GM12878 (cell line): ENCODE measurements around the gene DUSP22. TPM values are rescaled to one million over a fixed set of nuclear protein-coding genes. Genes with fewer than 3 reads are reported as not detected.

ENCODE experiments used
- ATF2 ChIP-seq: IDR thresholded peaks from 2 replicates; pipeline ENCODE4 v1.6.1; 2012; ENCODE audit warnings: low read length, inconsistent platforms
- CHD2 ChIP-seq: IDR thresholded peaks from 2 replicates; pipeline ENCODE4 v1.6.1; 2011; ENCODE audit warnings: low read depth, low read length, improper control_type of control experiment, borderline replicate concordance
- CREM ChIP-seq: IDR thresholded peaks from 2 replicates; pipeline ENCODE4 v1.6.1; 2014; ENCODE audit warnings: antibody characterized with exemption, low read depth
- DPF2 ChIP-seq: fragments of 450-650 bp; IDR thresholded peaks from 2 replicates; pipeline ENCODE4 v1.6.1; 2017; ENCODE audit warnings: mild to moderate bottlenecking
- E2F4 ChIP-seq: IDR thresholded peaks from 2 replicates; pipeline ENCODE4 v1.6.1; 2012; ENCODE audit warnings: low read depth, low read length, improper control_type of control experiment
- ETV6 ChIP-seq, 2 experiments: fragments of 450-650 bp in 1 of 2; IDR thresholded peaks in 1 of 2; conservative IDR thresholded peaks in 1 of 2; 2 replicates each; pipeline ENCODE4 v1.6.1; 2014; ENCODE audit warnings: antibody characterized with exemption in 1 of 2, borderline replicate concordance in 1 of 2, low read depth in 1 of 2, mild to moderate bottlenecking in 1 of 2, moderate library complexity in 1 of 2
- FOS ChIP-seq: IDR thresholded peaks from 3 replicates; pipeline ENCODE4 v1.6.1; 2011; ENCODE audit warnings: borderline replicate concordance; ENCODE audit not compliant: insufficient read length; ENCODE audit errors: extremely low read depth
- RFX5 ChIP-seq: IDR thresholded peaks from 2 replicates; pipeline ENCODE4 v1.6.1; 2011; ENCODE audit warnings: low read depth, low read length, improper control_type of control experiment
- SKIL ChIP-seq: fragments of 450-650 bp; IDR thresholded peaks from 2 replicates; pipeline ENCODE4 v1.6.1; 2017; ENCODE audit warnings: mild to moderate bottlenecking, low read depth, inconsistent platforms; ENCODE audit not compliant: poor library complexity, severe bottlenecking
- TBL1XR1 ChIP-seq: IDR thresholded peaks from 2 replicates; pipeline ENCODE4 v1.6.1; 2012; ENCODE audit warnings: low read depth, low read length, improper control_type of control experiment
- ZNF592 ChIP-seq: fragments of 450-650 bp; IDR thresholded peaks from 2 replicates; pipeline ENCODE4 v1.6.1; 2017; ENCODE audit warnings: mild to moderate bottlenecking, moderate library complexity
- ZSCAN29 ChIP-seq: fragments of 450-650 bp; IDR thresholded peaks from 2 replicates; pipeline ENCODE4 v1.6.1; 2017; ENCODE audit warnings: mild to moderate bottlenecking, moderate library complexity
- polyA plus RNA-seq, 11 experiments: library from polyadenylated mRNA; depleted of rRNA in 4 of 11; unstranded in 6 of 11; stranded (reverse) in 5 of 11; fragments of >200 nt; fragmentation: Nextera tagmentation in 4 of 11; fragmentation: Illumina TruSeq in 1 of 11; extraction: Ambion mirVana in 4 of 11; extraction: Trizol in 1 of 11; gene quantifications; 1 replicate in 1 of 11; 2 replicates in 10 of 11; pipeline versions ENCODE4 v1.2.1 to v1.2.3, GENCODE V29; 2011 to 2016; ENCODE audit warnings: inconsistent platforms in 2 of 11, missing spikeins in 2 of 11, low read depth in 1 of 11
- total RNA-seq, 4 experiments: library from RNA; depleted of rRNA in 3 of 4; stranded (reverse); fragments of >200 nt in 3 of 4; fragmentation: Illumina TruSeq in 1 of 4; extraction: Trizol in 1 of 4; gene quantifications; 2 replicates each; pipeline versions ENCODE4 v1.2.1 to v1.2.3, GENCODE V29; 2013 to 2021

The DUSP22 gene
- total and polyA plus RNA-seq, 10 of the 15 experiments (the other 5 are each of a cell fraction or from before 2014, with no cell fraction given), result 78.9 to 156 (median 107) TPM

- TF ChIP-seq ZNF592 (no peak; the same call in 1 of the 2 replicates), CHD2 (no peak), ETV6 (conservative IDR thresholded peaks at IDR 0.05 in 1 of 2, IDR thresholded peaks at IDR 0.05 in 1 of 2; ENCODE audit: borderline replicate concordance in 1 of 2, low read depth in 1 of 2) (peak in 1 of 2 experiments; percentile 92; a peak in 2 of 4 replicates), TBL1XR1 (no peak), CREM (no peak), RFX5 (no peak), ZSCAN29 (no peak), FOS (no peak), DPF2 (0 out of 2 replicates have a peak, but pooled peaks have one; percentile 19), E2F4 (no peak), ATF2 (peak; percentile 66), SKIL (peak; percentile 17)
These were observed 40.4 kb upstream of the DUSP22 start (continued) for GRCh38 chr6:251920-252319.
